Activated naive CD4-positive, alpha-beta T cell (primary cell): ENCODE measurements around the gene CFI.

ENCODE experiments used
- DNase-seq, 4 experiments: peaks; one replicate each; lab custom pipeline; 2025; lab: John Stamatoyannopoulos, UW

CFI gene

GRCh38 chr4:109730619-109731545 is 70.9 kb downstream of the CFI start:
- no peak for DNase-seq

- peak; percentile 38 to 80 (median 50) for DNase-seq
These were observed 71.8 kb downstream of the CFI start, which contains the start of gene PLA2G12A for GRCh38 chr4:109729718-109730618. Gene PLA2G12A, minus strand, starts transcription at chr4:109730070. Its CDS starts 261 bp downstream, at chr4:109729809.

- DNase-seq: peak in 1 of 4 experiments; percentile 34
These were observed 72.6 kb downstream of the CFI start for GRCh38 chr4:109729117-109729717.

GRCh38 chr4:109728385-109728784 is 73.4 kb downstream of the CFI start:
- no peak for DNase-seq

DNA sequence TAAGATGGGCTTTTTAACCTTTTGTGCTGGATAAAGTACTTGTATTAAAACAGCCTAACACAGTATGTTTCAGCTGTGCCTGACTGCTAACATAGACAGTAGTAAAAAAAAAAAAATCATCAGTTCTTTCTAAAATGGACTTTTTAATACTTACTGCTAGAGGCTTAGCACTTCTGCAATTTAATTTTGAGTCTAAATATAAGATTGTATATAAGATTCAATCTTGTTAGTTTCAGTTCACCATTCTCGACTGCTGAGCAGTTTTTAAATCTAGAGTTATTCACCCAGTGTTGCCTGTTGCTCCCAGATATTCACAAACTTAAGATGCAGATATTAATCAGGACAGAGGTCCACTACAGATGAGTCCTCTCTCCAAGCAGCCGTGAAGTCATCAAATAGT is 78.7 kb downstream of the CFI start:
- no peak for DNase-seq

GRCh38 chr4:109722357-109722756 is 79.4 kb downstream of the CFI start:
- no peak for DNase-seq

- DNase-seq: no peak
These were observed 80.8 kb downstream of the CFI start for GRCh38 chr4:109721033-109721432.

DNA sequence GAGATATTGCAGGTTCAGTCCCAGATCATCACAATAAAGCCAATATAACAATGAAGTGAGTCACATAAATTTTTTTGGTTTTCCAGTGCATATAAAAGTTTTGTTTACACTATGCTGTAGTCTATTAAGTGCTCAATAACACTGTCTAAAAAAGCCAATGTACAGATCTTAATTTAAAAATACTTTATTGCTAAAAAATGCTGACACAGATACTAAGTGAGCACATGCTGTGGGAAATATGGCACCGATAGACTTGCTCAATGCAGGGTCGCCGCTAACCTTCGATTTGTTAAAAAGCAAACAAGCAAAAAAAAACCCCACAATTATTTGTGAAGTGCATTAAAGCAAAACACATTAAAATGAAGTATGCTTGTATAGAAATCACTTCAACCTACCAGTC is 82.2 kb downstream of the CFI start:
- no peak for DNase-seq

GRCh38 chr4:109718759-109719158 is 83.0 kb downstream of the CFI start:
- DNase-seq: no peak

DNA sequence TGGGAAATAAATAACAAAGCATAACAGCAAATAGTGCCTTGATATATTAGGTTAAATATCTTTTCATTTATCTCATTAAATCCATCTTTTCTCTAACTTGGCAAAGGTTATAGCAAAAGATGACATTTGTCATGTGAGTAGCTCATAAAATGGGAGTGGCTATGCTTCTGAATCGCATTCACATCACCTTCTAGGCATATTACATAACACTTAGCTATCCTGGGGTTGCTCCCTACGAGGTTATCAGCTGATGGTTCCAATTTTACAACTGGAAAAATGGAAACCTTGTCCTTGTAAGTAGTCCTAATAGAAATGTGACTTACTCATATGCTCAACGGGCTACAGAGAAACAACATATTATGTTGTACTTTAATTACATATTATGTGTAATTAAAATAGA is 88.3 kb downstream of the CFI start:
- DNase-seq: no peak

DNA sequence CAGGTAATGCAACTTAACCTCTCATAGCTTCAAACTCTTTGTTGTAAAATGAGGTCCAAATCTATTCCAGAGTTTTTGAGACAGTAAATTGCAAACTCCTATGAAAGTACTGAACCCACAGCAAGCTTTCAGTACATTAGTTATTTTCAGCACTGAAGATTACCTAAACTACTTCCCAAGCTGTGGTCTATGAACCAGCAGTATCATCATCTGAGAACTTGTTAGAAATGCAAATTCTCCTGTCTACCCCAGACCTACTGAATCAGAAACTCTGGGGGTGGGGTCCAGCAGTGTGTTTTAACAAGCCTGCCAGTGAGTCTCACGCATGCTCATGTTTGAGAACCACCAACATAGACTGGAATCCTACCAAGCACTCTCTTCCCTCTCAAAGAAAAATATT is 92.8 kb downstream of the CFI start:
- DNase-seq: no peak

GRCh38 chr4:109708435-109708834 is 93.4 kb downstream of the CFI start:
- no peak for DNase-seq

DNA sequence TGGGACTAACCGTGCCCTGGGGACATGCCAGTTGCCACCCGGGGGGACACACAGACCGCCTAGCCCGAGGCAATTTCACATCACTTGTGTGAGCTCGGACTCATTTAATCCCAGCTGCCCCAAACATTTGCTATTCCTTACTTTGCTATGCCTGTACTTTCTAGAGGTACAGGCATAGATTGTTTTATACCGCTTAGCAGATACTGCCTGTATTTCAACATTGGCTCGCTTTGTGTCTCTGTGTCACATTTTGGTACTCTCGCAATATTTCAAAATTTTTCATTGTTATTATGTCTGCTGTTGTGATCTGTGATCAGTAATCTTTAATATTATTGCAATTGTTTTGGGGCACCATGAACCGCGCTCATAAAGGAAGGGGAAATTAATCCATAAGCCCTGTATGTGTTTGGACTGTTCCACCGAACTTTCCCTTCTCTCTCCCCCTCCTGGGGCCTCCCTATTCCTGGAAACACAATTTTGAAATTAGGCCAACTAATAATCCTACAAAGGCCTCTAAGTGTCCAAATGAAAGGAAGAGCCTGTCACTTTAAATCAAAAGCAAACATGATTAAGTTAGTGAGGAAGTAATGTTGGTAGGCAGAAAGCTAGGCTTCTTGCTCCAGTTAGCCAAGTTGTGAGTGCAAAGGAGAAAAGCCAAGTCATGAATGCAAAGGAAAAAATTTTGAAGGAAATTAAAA is 98.0 kb downstream of the CFI start:
- DNase-seq: no peak

- DNase-seq: peak; percentile 41 to 71 (median 52)
These were observed 98.7 kb downstream of the CFI start, which contains the start of gene CASP6 for GRCh38 chr4:109702950-109703663. Gene CASP6, minus strand, starts transcription at chr4:109703445. Its CDS starts 50 bp downstream, at chr4:109703395.

GRCh38 chr4:109701566-109702410 is 100.0 kb downstream of the CFI start:
- no peak for DNase-seq

GRCh38 chr4:109699553-109700225 is 102.1 kb downstream of the CFI start:
- no peak for DNase-seq

- no peak for DNase-seq
These were observed 103.1 kb downstream of the CFI start for GRCh38 chr4:109698656-109699055.

GRCh38 chr4:109691411-109691920 is 110.3 kb downstream of the CFI start:
- DNase-seq: no peak
